Raji (cell line): ENCODE measurements around the gene ZNF429.
A peak's percentile ranks its signal among the peaks of the same experiment; 100 is the strongest.

Experiments
- POLR2A ChIP-seq: IDR thresholded peaks from 2 replicates; pipeline ENCODE4 v1.6.1; 2011; ENCODE audit warnings: low read depth, low read length, control low read depth; ENCODE audit not compliant: insufficient read depth

Gene ZNF429

DNA sequence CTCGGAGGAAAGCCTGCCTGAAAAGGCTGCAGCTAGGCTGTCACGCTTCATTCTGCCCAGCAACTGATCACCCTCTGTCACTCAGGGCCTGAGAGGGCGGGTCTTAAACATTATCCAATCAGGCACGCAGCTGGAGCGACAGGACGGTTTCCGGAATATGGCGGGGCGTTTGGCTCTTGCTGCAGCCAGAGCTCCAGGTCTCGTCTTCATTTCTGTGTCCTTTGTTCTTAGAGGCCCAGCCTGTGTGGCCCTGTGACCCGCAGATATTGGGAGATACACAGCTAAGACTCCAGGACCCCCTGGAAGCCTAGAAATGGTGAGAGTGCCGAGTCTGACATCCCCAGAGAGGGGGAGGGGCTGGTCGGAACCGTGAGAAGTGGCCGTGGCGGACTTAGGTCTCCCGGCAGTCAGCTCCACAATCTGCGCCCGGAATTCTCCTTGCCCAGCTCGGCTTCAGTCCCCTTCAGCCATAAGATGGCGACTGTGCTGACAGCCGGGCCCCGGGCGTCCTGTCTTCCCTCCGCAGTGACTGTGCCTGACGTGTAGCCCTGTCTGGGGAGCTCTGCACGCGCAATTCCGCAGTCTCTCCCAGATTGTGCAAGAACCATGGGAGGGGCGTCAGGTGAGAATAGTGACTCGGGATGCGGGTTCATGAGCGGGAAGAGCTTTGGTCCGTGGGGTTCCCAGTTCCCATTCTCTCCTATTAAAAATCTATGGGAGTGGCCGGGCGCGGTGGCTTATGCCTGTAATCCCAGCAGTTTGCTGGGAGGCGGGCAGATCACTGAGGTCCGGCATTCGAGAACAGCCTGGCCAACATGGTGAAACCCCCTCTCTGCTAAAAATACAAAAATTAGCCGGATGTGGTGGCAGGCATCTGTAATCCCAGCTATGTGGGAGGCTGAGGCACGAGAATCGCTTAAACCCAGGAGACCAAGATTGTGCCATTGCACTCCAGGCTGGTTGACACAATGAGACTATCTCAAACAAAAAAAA is at the start of gene ZNF429:
Gene ZNF429, plus strand, starts transcription at position 144 of the 993 bp plus-strand sequence. Its CDS starts 170 bp downstream, at position 314.
- peak; percentile 81 for TF ChIP-seq POLR2A

DNA sequence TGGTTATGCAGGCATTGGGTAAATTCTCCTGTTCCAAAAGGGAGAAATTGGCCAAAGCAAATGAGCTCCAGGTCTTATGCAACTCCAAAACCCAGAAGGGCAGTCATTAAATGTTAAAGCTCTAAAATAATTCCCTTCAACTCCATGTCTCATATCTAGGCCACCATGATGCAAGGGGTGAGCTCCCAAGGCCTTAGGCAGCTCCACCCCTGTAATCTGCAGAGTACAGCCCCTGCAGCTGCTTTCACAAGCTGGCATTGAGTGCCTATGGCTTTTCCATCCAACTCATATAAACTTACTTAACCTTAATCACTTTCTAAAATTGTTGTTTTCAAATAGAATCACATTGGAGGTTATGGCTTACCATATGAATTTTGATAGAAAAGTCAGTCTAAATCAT is 44.7 kb upstream of the ZNF429 start:
- TF ChIP-seq POLR2A: no peak

DNA sequence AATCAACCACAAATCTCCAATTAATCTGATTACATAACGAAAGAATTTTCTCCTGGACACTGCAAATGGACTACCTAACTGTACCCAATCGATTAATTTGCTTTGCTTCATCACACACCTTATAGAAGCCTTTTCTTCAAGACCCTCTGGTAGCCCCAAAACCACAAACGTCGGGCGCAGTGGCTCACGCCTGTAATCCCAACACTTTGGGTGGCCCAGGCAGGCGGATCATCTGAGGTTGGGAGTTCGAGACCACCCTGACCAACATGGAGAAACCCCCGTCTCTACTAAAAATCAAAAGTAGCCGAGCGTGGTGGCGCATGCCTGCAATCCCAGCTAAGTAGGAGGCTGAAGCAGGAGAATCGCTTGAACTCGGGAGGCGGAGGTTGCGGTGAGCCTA is 42.9 kb upstream of the ZNF429 start:
- no peak for TF ChIP-seq POLR2A

DNA sequence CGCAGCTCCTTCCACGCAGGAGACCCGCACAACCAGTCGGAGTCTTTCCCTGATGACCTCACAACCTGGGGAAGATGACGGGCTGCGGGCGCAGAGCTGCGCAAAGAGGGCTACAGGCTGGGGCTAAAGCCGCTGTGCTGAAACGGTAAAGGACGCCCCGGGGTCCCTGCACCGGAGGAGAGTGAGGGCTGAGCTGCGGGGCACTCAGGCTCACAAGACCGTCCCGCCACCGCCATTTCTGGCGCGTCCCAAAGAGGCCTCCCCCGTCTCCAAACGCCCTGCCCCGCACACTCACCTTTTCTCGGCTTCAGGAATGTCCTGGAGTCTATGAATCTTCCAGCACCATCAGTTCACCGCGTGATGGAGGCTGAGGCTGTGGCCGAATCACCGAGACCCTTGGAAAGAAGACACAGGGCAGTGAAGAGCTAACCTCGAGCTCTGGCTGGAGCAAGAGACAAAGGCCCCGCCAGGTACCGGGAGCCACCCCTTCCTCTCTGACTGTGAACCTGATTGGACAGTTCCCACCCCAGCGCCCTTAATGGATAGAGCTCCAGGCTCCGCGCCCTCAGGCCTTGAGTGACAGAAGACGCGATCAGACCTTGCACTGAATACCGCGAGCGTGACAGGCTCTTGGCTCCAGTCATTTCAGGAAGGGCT is 41.8 kb upstream of the ZNF429 start:
- peak; percentile 55 for TF ChIP-seq POLR2A

DNA sequence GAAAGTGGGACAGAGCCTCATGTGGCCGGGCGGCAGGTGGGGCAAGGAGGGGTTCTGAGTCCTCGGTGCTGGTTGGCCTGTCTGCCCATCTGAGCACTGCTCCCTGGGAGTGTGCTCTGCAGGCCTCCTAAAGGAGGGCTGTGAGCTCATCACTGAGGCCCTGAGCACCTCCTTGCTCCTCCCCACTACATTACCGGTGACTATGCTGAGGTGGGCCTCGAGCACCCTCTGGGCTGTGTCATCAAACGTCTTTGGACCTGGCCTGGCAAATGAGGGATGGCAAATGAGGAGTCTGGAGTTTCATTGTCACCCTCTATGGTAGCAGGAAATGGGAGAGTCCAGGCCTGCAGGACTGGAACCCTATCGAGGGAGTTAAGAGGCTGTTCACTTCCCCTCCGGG is 38.8 kb upstream of the ZNF429 start:
- no peak for TF ChIP-seq POLR2A

DNA sequence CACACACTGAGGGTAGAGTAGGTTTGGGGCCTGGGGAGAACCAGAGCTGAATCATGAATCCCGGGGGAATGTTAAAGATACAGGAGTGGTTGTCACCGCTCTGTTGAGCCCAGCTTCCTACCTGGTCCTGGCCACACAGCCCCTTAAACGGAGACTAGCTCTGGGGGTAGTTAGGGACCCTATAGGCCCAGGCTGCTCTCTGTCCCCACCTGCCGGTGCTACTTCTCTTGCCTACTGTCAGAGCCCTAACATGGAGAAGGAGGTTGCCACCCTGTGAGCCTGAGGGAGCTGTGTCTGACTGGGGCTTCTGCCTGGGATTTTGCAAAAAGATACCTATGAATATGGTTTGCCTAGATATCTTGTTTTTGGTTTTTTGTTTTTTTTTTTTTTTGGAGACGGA is 36.6 kb upstream of the ZNF429 start:
- TF ChIP-seq POLR2A: no peak

DNA sequence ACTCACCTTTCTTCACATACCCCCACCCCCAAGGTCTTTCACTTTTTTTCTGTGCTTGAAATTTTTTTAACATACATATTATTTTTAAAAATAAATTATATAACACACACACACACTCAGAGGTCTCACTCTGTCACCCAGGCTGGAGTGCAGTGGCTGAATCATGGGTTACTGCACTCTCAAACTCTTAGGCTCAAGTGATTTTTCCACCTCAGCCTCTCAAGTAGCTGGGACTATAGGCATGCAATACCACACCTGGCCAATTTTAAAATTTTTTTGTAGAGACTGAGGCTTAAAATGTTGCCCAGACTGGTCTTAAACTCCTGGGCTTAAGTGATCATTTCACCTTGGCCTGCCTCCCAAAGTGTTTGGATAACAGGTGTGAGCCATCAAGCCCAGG is 32.9 kb upstream of the ZNF429 start:
- TF ChIP-seq POLR2A: no peak

DNA sequence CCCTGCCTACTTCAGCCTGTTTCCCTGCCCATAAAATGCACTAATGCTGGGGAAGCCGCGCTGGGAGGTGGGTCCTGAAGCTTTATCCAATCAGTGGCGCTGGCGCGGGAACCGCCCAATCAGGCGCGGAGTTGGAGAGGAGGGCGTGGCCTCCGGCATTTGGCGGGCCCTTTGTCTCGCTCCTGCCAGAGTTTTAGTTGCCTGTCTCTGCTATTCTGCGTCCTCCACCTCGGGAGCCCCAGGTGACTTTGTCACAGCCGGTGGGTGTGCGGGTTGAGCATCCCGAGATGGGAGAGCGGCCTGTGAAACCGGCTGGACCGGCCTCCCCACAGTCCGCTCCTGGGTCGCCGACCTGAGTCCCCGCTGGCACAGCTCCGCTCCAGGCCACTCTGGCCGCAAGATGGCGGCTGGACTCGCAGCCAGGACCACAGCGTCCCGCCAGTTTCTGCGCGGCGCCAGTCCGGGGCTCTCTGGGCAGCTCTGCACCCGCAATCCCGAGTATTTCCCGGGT is 30.7 kb upstream of the ZNF429 start:
- peak; percentile 88 for TF ChIP-seq POLR2A

DNA sequence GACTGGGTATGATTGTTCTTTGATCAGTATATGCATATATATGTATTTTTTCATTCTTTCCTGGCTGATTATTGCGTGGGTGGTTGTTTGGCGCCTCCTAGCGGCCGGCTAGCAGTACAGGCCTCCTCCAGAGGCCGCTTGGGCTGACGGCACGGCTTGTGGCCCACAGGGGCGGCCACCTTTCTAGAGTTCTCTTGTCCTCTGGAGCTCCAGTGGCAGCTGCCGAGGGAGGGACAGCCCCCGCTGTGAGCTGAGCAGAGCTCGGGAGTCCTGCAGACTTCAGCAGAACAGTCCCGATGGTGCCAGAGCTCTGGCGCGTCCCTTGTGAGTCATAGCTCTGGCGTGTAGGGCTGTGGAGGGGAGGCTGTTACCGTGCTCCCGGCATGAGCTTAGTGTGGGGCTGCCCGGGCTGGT is 22.5 kb upstream of the ZNF429 start:
- TF ChIP-seq POLR2A: no peak

DNA sequence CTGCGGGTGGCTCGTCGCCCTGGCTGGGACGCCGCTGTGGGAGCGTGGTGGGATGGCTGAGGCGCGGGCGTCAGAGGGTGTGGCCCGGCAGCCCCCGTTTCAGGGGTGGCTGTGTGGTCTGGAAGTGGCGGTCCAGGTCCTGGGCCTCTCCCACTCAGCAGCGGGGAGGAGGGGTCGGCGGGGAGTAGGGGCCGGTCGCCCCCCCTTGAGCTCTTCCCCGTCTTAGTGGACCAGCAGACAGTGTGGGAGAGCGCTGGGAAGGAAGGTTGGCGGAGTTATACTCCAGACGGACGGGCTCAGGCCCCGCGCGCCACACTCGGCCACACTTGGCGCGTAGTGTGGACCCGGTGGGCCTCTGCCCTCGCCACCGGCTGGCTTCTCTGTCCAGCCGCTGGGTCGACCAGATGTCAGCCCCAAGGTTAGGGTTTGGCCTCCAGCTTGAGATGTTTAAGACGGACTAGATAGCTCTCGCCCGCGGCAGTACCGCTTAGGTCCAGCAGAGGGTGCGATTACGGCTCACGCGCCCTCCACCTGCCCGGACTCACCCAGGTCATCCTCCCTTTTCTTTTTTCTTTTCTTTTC is 21.7 kb upstream of the ZNF429 start:
- no peak for TF ChIP-seq POLR2A

DNA sequence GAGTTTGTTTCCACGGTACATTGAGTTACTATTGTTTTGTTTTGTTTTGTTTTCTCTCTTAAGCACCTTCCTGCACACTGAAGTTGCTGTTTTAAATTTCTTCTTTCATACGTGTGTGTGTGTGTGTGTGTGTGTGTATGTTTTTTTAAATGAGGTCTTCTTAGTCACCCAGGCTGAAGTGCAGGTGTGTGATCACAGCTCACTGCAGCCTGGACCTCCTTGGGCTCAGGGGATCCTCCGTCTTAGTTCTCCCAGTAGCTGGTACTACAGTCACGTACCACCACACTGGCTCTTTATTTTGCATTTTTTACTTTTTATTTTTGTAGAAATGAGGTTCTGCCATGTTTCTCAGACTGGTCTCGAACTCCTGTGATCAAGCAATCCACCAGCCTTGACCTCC is 20.8 kb upstream of the ZNF429 start:
- TF ChIP-seq POLR2A: no peak

DNA sequence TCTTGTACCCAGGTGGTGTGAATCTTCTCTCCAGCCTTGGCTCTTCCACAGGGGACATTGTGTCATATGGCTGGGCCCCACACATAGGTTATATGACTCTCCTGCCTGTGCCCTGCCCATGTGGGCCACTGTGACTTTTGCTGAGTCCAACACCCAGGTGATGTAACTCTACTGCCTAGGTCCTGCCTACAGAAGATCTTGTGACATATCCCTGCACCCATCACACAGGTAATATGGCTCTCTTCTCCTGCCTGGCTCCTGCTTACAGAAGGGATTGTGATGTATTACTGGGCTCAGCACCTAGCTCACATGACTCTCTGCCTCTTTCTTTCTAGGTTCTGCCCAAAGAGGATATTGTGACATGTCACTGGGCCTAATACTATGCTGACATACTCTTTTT is 19.5 kb upstream of the ZNF429 start:
- TF ChIP-seq POLR2A: no peak

DNA sequence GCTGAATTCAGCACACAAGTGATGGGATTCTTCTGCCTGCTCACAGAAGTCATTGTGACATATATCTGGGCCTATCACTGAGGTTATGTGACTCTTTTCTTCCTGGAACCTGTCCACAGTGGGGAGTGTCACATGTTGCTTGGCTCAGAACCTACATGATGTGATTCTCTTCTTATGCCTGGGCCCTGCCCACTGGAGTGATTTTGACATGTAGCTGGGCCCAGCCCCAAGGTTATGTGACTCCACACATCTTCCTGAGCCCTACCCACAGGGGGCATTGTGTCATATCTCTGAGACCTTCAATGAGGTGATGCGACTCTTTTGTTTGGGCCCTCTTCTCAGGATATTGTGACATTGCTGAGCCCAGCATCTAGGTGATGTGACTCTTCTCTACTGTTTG is 17.4 kb upstream of the ZNF429 start:
- no peak for TF ChIP-seq POLR2A

DNA sequence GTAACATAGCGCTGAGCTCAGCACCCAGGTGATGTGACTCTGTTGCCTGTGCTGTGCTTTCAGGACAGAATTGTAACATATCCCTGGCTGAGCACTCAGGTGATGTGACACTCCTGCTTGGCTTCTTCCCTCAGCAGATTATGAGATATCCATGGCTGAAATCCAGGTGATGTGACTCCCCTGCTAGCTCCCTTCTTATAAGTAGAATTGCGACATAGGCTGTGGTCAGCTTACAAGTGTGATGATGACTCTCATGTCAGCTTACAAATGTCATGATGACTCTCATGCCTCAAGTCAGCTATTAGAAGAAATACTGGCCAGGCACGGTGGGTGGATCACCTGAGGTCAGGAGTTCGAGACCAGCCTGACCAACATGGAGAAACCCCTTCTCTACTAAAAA is 14.3 kb upstream of the ZNF429 start:
- TF ChIP-seq POLR2A: no peak
